ENCODE measurements around the gene CFAP54.

- TF ChIP-seq EZH2 (IDR thresholded peaks at IDR 0.05; ENCODE audit: borderline replicate concordance, low read length) (no peak), CTCF (IDR thresholded peaks at IDR 0.05; ENCODE audit: low read length) (no peak)
Measured at GRCh38 chr12:96514328-96514727, 25.0 kb downstream of the CFAP54 start.

Measured in OCI-LY1 (cell line).